Suprapubic skin (tissue), 4 donors: ENCODE measurements around the gene BRPF1. TPM values are rescaled to one million over a fixed set of nuclear protein-coding genes. Genes with fewer than 3 reads are reported as not detected.

Source experiments
- DNase-seq, 2 donors: peaks; one replicate each; pipeline ENCODE4 v3.0.0-alpha.2; 2019; ENCODE audit warnings: low spot score in 2 of 2
- H3K27ac ChIP-seq: fragments of 200-600 bp; sonication (generic); one replicate; pipeline ENCODE4 v1.5.1; 2019
- H3K27me3 ChIP-seq: fragments of 200-600 bp; sonication (generic); one replicate; pipeline ENCODE4 v1.5.1; 2019
- H3K36me3 ChIP-seq: fragments of 200-600 bp; sonication (generic); one replicate; pipeline ENCODE4 v1.5.1; 2019
- H3K4me1 ChIP-seq: fragments of 200-600 bp; sonication (generic); one replicate; pipeline ENCODE4 v1.5.1; 2019
- H3K4me3 ChIP-seq: fragments of 200-600 bp; sonication (generic); one replicate; pipeline ENCODE4 v1.5.1; 2019; ENCODE audit warnings: mild to moderate bottlenecking
- H3K9me3 ChIP-seq: fragments of 200-600 bp; sonication (generic); one replicate; pipeline ENCODE4 v1.5.1; 2019
- EP300 ChIP-seq: sonication (generic); formaldehyde crosslinking; IDR thresholded peaks from one replicate; pipeline ENCODE4 v1.6.1; 2017; ENCODE audit warnings: antibody characterized with exemption
- POLR2A ChIP-seq, 2 donors: fragments of 450-650 bp; IDR thresholded peaks; one replicate each; pipeline ENCODE4 v1.6.1; 2017; ENCODE audit warnings: antibody characterized with exemption in 2 of 2, mild to moderate bottlenecking in 2 of 2, moderate library complexity in 2 of 2
- POLR2AphosphoS5 ChIP-seq, 3 donors: sonication (generic); formaldehyde crosslinking; IDR thresholded peaks; one replicate each; pipeline ENCODE4 v1.6.1; 2017; ENCODE audit warnings: antibody characterized with exemption in 3 of 3
- WGBS: methylation state at CpG from one replicate; pipeline ENCODE4 v1.1.5; 2018; 5-methylcytosine and 5-hydroxymethylcytosine counted together
- total RNA-seq, 4 donors: library from RNA; depleted of rRNA; stranded (reverse); fragments of >200 nt; gene quantifications; one replicate each; pipeline ENCODE4 v1.1.0, GENCODE V29; 2016
- TF ChIP-seq, protein P1 (sequence below), 2 donors: fragments of 200-600 bp in 1 of 2; fragments of 450-650 bp in 1 of 2; sonication (generic) in 1 of 2; IDR thresholded peaks; one replicate each; pipeline ENCODE4 v1.5.1; 2016 to 2019; ENCODE audit warnings: antibody characterized with exemption in 2 of 2, mild to moderate bottlenecking in 1 of 2, moderate library complexity in 1 of 2

Gene BRPF1
- total RNA-seq, 4 donors from 2014 or later = 24.6 to 35.6 (median 29.4) TPM

DNA sequence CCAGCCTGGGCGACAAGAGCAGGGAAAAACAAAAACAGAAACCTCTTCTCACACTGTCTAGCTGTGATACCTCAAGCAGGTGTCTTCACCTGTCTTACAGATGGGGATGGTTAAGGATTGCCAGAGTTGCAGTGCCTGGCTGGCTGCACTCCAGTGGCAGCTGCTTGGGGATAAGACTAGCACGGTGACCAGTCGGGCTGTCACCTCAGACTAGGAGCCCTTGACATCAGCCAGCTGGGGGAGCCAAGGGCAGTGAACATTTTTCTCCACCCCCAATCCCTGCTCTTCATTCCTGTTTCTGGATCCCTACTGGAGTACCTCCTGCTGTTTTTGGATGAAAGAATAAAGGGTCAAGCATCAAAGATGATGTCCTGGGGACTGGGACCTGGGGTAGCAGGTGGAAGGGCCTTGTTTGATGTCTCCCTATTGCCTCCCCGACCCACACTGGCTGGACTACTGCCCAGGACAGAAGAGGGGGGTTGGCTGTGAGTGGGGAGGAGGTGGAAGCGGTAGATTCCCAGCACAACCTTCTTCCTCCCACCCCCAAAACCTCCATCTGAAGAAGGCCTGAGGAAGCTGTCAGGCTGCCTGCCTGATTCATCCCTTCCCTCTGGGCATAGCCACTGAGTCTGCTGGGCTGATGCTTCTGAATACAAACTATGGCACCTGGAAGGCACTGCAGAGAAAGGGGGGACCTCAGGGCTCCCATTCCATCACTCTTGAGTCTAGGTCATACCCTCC, 34.9 kb upstream of the BRPF1 start:
- peaks cover 87% of the 10 kb centered on the region for H3K36me3 ChIP-seq
- no peak for TF ChIP-seq EP300
- no peak for TF ChIP-seq POLR2A (IDR thresholded peaks at IDR 0.05)
- TF ChIP-seq, protein P1, sequence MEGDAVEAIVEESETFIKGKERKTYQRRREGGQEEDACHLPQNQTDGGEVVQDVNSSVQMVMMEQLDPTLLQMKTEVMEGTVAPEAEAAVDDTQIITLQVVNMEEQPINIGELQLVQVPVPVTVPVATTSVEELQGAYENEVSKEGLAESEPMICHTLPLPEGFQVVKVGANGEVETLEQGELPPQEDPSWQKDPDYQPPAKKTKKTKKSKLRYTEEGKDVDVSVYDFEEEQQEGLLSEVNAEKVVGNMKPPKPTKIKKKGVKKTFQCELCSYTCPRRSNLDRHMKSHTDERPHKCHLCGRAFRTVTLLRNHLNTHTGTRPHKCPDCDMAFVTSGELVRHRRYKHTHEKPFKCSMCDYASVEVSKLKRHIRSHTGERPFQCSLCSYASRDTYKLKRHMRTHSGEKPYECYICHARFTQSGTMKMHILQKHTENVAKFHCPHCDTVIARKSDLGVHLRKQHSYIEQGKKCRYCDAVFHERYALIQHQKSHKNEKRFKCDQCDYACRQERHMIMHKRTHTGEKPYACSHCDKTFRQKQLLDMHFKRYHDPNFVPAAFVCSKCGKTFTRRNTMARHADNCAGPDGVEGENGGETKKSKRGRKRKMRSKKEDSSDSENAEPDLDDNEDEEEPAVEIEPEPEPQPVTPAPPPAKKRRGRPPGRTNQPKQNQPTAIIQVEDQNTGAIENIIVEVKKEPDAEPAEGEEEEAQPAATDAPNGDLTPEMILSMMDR (IDR thresholded peaks at IDR 0.05) = no peak
- WGBS = 73% methylated on average over 5 of the region's 5 CpGs
- DNase-seq = no peak
- no peaks in the 10 kb centered on the region for H3K9me3 ChIP-seq
- H3K27ac ChIP-seq = no peak overlapping the region
- no peak overlapping the region for H3K4me3 ChIP-seq
- H3K4me1 ChIP-seq = no peaks in the 10 kb centered on the region
- H3K27me3 ChIP-seq = no peaks in the 10 kb centered on the region

DNA sequence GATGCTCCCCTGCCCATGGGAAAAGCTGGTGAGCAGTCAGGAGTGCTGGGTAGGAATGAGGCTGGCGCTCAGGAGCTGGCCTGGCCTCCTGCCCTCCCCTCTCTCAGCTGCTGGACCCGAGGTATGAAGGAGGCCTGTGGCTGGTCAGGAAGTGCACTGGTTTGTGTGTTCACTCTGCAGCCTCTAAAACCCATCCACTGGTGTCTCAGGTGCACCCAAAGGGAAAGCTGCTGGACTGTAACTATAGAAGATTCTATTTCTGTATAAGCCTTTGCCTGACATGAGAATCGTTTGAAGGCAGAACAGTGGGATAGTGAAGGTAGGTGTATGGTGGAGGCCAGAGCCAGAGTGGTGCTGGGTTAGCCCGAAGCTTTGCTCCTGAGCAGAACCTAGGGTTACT, 33.6 kb upstream of the BRPF1 start:
- H3K36me3 ChIP-seq = peaks cover 86% of the 10 kb centered on the region
- WGBS = 84% methylated on average over 4 of the region's 4 CpGs
- no peaks in the 10 kb centered on the region for H3K4me1 ChIP-seq
- H3K9me3 ChIP-seq = no peaks in the 10 kb centered on the region
- H3K27ac ChIP-seq = no peak overlapping the region
- no peak overlapping the region for H3K4me3 ChIP-seq
- TF ChIP-seq EP300 (no peak), POLR2AphosphoS5 (IDR thresholded peaks at IDR 0.05) (no peak), POLR2A (IDR thresholded peaks at IDR 0.05) (no peak)
- TF ChIP-seq, protein P1 (IDR thresholded peaks at IDR 0.05) = no peak
- no peaks in the 10 kb centered on the region for H3K27me3 ChIP-seq
- DNase-seq = no peak

DNA sequence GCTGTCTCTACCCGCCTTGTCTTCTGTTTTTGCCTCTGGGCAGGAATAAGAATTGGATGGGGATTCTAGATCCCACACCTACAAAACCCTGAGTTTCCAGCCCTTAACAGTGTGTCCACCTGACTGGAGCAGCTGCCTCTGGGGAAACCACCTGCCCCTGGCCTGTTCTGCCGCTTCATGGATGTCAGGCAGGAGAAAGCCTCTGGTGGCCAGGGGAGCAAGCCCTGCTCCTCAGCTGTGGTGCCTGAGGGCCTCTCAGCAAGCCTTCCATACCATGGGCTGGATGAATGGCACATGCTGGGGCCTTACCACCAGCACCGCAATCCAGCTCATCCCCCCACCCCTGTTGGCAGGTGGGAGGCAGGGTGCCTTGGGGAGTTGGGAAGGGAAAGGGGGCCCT, 33.2 kb upstream of the BRPF1 start:
- H3K27me3 ChIP-seq = no peaks in the 10 kb centered on the region
- TF ChIP-seq EP300 (no peak), POLR2A (IDR thresholded peaks at IDR 0.05) (no peak), POLR2AphosphoS5 (IDR thresholded peaks at IDR 0.05) (no peak)
- TF ChIP-seq, protein P1 (IDR thresholded peaks at IDR 0.05) = no peak
- H3K9me3 ChIP-seq = no peaks in the 10 kb centered on the region
- DNase-seq = no peak
- no peak overlapping the region for H3K27ac ChIP-seq
- 89% methylated on average over 3 of the region's 3 CpGs for WGBS
- peaks cover under 1% of the 10 kb centered on the region for H3K4me1 ChIP-seq
- peaks cover 82% of the 10 kb centered on the region for H3K36me3 ChIP-seq
- no peak overlapping the region for H3K4me3 ChIP-seq

DNA sequence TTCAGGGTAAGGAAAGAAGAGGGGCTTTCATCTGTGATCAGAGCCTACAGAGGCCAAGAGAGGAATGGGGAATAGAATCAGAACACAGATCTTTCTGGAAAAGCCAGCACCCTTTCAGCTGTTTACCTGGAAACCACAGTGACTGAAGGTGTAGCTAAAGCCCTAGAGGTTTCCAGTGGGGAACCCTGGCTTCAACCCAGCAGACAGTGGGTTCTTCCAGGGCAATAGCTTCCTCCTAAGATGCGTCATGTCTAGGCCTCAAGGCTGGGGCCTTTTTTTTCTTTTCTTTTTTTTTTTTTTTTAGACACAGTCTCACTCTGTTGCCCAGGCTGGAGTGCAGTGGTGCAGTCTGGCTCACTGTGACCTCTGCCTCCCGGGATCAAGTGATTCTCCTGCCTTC, 31.0 kb upstream of the BRPF1 start:
- peaks cover 20% of the 10 kb centered on the region for H3K4me1 ChIP-seq
- H3K27ac ChIP-seq = no peak overlapping the region
- 75% methylated on average over 2 of the region's 2 CpGs for WGBS
- no peak overlapping the region for H3K4me3 ChIP-seq
- DNase-seq = no peak
- peaks cover 60% of the 10 kb centered on the region for H3K36me3 ChIP-seq
- no peaks in the 10 kb centered on the region for H3K9me3 ChIP-seq
- peaks cover 11% of the 10 kb centered on the region for H3K27me3 ChIP-seq
- TF ChIP-seq EP300 (no peak), POLR2A (IDR thresholded peaks at IDR 0.05) (no peak)
- TF ChIP-seq, protein P1 (IDR thresholded peaks at IDR 0.05) = no peak

DNA sequence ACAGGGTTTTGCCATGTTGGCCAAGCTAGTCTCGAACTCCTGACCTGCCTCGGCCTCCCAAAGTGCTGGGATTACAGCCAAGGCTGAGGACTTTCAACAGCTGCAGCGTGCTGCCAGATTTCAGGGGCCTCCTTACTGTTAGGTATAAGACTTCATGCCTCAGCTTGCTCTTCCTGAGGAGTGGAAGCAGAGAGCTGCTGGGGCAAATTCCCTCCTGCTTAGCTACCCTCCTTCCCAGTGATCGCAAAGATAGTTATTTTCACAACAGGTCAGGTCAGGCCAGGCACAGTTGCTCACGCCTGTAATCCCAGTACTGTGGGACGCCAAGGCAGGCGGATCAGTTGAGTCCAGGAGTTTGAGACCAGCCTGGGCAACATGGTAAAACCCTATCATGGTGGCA, 30.5 kb upstream of the BRPF1 start:
- no peak for DNase-seq
- H3K36me3 ChIP-seq = peaks cover 55% of the 10 kb centered on the region
- no peak overlapping the region for H3K4me3 ChIP-seq
- TF ChIP-seq EP300 (no peak), POLR2AphosphoS5 (IDR thresholded peaks at IDR 0.05) (no peak), POLR2A (IDR thresholded peaks at IDR 0.05) (no peak)
- TF ChIP-seq, protein P1 (IDR thresholded peaks at IDR 0.05) = no peak
- peaks cover 20% of the 10 kb centered on the region for H3K4me1 ChIP-seq
- no peak overlapping the region for H3K27ac ChIP-seq
- no peaks in the 10 kb centered on the region for H3K9me3 ChIP-seq
- H3K27me3 ChIP-seq = peaks cover 11% of the 10 kb centered on the region
- 68% methylated on average over 7 of the region's 7 CpGs for WGBS
